ENCODE measurements around the gene DENND1A. TPM values are rescaled to one million over a fixed set of nuclear protein-coding genes. Genes with fewer than 3 reads are reported as not detected.

The DENND1A gene
- total RNA-seq, 2 donors from 2014 or later, result 18.9 to 26.8 TPM

DNA sequence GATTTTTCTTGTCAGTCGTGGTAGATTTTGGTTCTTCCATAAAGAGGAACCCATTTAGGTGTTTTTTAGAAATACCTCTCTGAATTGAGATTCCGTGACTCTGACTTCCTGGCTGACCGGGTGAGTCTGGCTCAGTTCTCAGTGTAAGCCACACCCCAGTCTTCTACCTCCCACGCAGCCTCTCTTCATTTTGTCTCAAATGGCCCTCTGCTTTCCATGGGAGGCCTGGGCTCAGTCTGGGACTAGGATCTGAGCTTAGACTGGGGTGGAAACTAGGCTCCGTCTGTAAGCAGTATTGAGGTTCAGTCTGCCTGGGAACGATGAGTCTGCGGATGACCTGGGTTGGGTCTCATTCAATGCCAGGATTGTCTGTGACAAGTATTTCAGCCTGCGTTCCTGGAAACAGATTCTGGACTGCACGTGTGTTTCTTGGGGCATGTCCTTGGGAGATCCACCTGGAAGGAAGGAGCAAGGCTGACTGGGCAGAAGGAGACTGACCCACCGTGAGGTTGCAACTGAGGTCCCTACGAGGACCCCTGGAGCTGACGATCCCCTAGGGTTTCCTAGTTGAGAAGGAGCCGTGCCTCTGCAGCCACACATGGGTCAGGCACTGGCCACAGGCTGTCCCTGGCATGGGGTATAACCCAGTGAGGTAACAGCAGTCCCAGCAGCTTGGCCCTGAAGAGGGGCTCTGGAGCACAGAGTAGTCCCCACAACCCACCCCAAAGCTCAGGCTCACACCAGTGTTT is 586.3 kb downstream of the DENND1A start:
- no peaks in the 10 kb centered on the region for H3K27me3 ChIP-seq (replicated peaks; ENCODE audit: insufficient read depth)
- H3K4me3 ChIP-seq, result no peak overlapping the region
- DNase-seq (ENCODE audit: low spot score), result no peak
- no peaks in the 10 kb centered on the region for H3K9me3 ChIP-seq
- H3K4me1 ChIP-seq (replicated peaks), result no peaks in the 10 kb centered on the region
- no peaks in the 10 kb centered on the region for H3K36me3 ChIP-seq
- H3K27ac ChIP-seq, result no peak overlapping the region
- TF ChIP-seq, protein P1, sequence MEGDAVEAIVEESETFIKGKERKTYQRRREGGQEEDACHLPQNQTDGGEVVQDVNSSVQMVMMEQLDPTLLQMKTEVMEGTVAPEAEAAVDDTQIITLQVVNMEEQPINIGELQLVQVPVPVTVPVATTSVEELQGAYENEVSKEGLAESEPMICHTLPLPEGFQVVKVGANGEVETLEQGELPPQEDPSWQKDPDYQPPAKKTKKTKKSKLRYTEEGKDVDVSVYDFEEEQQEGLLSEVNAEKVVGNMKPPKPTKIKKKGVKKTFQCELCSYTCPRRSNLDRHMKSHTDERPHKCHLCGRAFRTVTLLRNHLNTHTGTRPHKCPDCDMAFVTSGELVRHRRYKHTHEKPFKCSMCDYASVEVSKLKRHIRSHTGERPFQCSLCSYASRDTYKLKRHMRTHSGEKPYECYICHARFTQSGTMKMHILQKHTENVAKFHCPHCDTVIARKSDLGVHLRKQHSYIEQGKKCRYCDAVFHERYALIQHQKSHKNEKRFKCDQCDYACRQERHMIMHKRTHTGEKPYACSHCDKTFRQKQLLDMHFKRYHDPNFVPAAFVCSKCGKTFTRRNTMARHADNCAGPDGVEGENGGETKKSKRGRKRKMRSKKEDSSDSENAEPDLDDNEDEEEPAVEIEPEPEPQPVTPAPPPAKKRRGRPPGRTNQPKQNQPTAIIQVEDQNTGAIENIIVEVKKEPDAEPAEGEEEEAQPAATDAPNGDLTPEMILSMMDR (IDR thresholded peaks at IDR 0.05), result no peak
- no peak for TF ChIP-seq POLR2AphosphoS5 (IDR thresholded peaks at IDR 0.05)
- no peak for TF ChIP-seq POLR2A (IDR thresholded peaks at IDR 0.05)
- whole genome bisulfite sequencing, result 57% methylated on average over 13 of the region's 13 CpGs
- intact Hi-C loops (cut with DNase I), result no loop called here

DNA sequence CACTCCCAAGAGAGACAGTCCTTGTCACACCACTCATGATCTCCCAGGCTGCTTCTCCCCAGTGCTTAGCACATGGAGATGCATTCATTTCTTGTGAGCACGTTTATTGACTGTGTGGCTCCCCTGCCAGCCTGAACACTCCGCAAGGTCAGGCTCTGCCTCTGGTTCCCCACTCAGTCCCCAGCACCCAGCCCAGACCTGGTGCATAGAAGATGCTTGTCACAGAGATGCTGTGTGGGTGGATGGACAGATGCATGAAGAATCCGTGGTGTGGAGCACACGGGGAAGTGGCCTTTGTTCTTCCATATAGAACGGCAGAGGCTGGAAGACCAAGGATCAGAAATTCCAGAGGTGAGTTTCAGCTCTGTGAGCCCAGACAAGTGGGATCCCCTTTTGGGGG is 587.7 kb downstream of the DENND1A start:
- Histone ChIP-seq H3K27ac (no peak overlapping the region), H3K4me1 (replicated peaks) (no peaks in the 10 kb centered on the region), H3K36me3 (no peaks in the 10 kb centered on the region), H3K27me3 (replicated peaks; ENCODE audit: insufficient read depth) (no peaks in the 10 kb centered on the region), H3K4me3 (no peak overlapping the region), H3K9me3 (no peaks in the 10 kb centered on the region)
- 85% methylated on average over 5 of the region's 5 CpGs for WGBS
- DNase-seq (ENCODE audit: low spot score), result no peak
- intact Hi-C loops (cut with DNase I), result no loop called here
- no peak for TF ChIP-seq POLR2AphosphoS5 (IDR thresholded peaks at IDR 0.05)
- TF ChIP-seq POLR2A (IDR thresholded peaks at IDR 0.05), result no peak

DNA sequence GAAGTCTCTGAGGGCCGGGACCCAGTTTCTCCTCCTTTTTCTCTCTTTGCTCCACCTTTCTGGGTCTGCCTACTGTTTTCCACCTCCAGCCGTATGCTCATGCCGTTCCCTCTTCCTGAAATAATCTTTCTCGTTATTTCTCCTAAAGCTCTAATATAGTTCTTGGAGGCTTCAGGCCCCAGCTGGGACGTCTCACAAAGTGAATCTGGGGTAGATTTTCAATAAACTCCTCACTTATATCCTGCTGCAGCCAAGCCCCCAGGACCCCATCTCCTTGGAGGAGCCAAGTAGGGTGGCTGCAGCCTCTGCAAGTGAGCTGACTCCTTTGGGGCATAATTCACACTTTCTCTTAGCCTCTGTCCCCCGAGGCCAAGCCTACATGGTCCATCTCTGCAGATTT is 588.1 kb downstream of the DENND1A start:
- no peak for DNase-seq (ENCODE audit: low spot score)
- Histone ChIP-seq H3K27me3 (replicated peaks; ENCODE audit: insufficient read depth) (no peaks in the 10 kb centered on the region), H3K36me3 (no peaks in the 10 kb centered on the region), H3K9me3 (no peaks in the 10 kb centered on the region), H3K27ac (no peak overlapping the region), H3K4me1 (replicated peaks) (no peaks in the 10 kb centered on the region), H3K4me3 (no peak overlapping the region)
- intact Hi-C loops (cut with DNase I), result no loop called here
- TF ChIP-seq, protein P1 (IDR thresholded peaks at IDR 0.05), result no peak
- TF ChIP-seq POLR2AphosphoS5 (IDR thresholded peaks at IDR 0.05) (no peak), POLR2A (IDR thresholded peaks at IDR 0.05) (no peak)
- 67% methylated on average over 6 of the region's 6 CpGs for whole genome bisulfite sequencing

DNA sequence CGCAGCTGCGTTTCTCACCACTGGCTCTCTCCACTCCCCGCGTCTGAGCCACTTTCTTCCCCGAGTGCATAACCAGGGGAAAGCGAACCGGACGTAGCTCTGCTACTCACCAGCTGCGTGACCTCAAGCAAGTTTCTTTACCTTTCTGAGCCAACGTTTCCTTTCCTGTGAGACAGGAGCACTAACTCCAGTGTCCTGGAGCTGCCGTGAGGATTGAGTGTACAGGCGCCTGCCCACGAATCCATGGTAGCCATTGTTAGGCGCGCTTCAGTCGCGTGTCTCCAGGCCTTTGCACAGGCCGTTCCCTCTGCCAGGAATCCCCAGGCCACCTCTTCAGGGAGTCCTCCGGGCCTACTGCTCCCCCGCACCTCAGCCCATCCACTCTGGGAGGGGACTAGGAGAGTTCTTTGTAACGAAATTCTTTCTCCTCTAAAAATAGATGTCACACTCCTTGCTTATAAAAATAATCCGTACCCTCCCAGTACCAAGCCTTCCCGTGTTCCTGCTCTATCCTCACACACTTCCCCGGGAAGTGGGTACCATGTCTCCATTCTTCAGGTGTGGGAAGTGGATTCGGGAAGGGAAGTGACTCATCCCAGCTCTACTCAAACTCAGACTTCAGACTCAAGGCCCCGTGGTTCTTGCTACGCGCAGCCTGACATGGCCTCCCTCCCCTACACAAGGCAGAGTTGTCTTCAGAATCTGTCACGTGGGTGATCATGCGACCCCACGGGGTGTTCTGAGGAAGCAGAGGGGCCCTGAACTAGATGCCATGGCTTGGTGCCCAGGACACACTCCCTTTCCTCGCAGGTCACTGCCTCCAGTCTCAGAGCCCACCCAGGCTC is 590.0 kb downstream of the DENND1A start:
- no peak for DNase-seq (ENCODE audit: low spot score)
- H3K9me3 ChIP-seq, result no peaks in the 10 kb centered on the region
- no peak overlapping the region for H3K27ac ChIP-seq
- no peaks in the 10 kb centered on the region for H3K4me1 ChIP-seq (replicated peaks)
- no peak for TF ChIP-seq POLR2AphosphoS5 (IDR thresholded peaks at IDR 0.05)
- TF ChIP-seq POLR2A (IDR thresholded peaks at IDR 0.05), result no peak
- TF ChIP-seq, protein P1 (IDR thresholded peaks at IDR 0.05), result no peak
- no peak overlapping the region for H3K4me3 ChIP-seq
- no peaks in the 10 kb centered on the region for H3K27me3 ChIP-seq (replicated peaks; ENCODE audit: insufficient read depth)
- 70% methylated on average over 32 of the region's 32 CpGs for WGBS
- intact Hi-C loops (cut with DNase I), result no loop called here
- H3K36me3 ChIP-seq, result no peaks in the 10 kb centered on the region

DNA sequence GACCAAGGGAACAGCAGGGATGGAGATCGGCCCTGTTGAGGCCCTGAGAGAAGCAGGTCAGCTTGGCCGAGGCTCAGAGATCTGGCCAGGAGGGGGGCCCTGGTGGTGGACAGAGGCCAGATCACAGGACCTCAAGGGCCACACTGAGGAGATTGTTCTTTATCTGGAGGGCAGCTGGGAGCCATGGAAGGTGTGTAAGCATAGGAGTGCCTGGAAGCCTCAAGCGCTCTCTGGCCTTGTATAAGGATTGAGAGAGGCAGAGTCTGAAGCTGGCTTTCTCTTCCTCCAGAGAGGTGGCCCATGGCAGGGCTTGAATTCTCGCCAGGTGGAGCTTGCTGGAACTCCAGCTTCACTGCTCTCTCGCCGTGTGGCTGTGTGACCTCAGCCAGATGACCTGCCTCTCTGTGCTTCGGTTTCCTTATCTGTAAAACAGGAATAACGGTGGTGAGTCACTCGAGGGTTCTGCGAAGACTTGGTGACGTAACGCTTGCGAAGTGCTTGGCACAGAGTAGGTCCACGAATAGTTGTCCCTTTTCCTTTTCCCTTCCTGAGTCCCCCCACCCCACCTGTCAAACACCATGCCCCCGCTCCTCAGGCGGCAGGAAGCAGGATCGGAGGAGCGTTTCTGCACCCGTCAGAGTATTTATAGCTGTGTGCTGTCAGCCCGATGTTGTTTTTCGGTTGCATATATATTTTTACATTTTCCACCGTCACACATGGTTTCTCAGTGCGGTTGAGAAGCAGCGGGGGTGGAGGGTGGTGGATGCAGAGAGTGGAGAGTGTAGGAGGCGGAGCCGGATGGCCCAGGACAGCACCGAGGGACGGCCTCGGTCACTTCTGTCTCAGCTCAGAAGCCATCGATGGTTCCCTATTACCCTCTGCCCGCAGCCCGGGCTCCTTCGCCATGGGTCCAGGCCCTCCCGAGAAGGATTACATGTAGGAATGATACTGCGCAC is 590.9 kb downstream of the DENND1A start:
- H3K27ac ChIP-seq, result no peak overlapping the region

More for the DNA sequence above, 590.9 kb downstream of the DENND1A start:
- TF ChIP-seq POLR2A (IDR thresholded peaks at IDR 0.05) (no peak), POLR2AphosphoS5 (IDR thresholded peaks at IDR 0.05) (no peak)
- TF ChIP-seq, protein P1 (IDR thresholded peaks at IDR 0.05), result no peak
- H3K4me1 ChIP-seq (replicated peaks), result no peaks in the 10 kb centered on the region
- no peaks in the 10 kb centered on the region for H3K9me3 ChIP-seq
- no peaks in the 10 kb centered on the region for H3K27me3 ChIP-seq (replicated peaks; ENCODE audit: insufficient read depth)
- WGBS, result 82% methylated on average over 35 of the region's 35 CpGs
- DNase-seq (ENCODE audit: low spot score), result no peak
- H3K4me3 ChIP-seq, result no peak overlapping the region
- intact Hi-C loops (cut with DNase I), result no loop called here
- no peaks in the 10 kb centered on the region for H3K36me3 ChIP-seq
